B cell (primary cell): ENCODE data around the gene PLA2G2F. TPM values are rescaled to one million over a fixed set of nuclear protein-coding genes. Genes with fewer than 3 reads are reported as not detected.

Experiments
- ATAC-seq: fragments of 200-7000 bp; cut with Tn5 transposase; one replicate; pipeline ENCODE4 v1.10.0; 2021; ENCODE audit warnings: low read depth, mild to moderate bottlenecking, moderate number of reproducible peaks, moderate library complexity
- CTCF ChIA-PET: fragments of 350-600 bp; sonication (Branson Sonifier 250); formaldehyde crosslinking; loops from one replicate; lab custom pipeline; 2021; ENCODE audit warnings: antibody characterized with exemption, inconsistent platforms; lab: Charles Lee
- POLR2A ChIA-PET: fragments of 350-600 bp; sonication (Branson Sonifier 250); formaldehyde crosslinking; loops from one replicate; lab custom pipeline; 2021; ENCODE audit warnings: antibody characterized with exemption; lab: Charles Lee
- DNase-seq: peaks from one replicate; pipeline ENCODE4 v3.0.0; 2013
- H2AFZ ChIP-seq: 2 replicates; pipeline ENCODE4 v1.6.1; 2012; ENCODE audit warnings: mild to moderate bottlenecking, low read depth, low read length; ENCODE audit not compliant: insufficient read depth, poor library complexity, severe bottlenecking
- H3K27ac ChIP-seq, 2 donors: 1 replicate in 1 of 2; 2 replicates in 1 of 2; pipeline ENCODE4 v1.5.1; 2012 to 2013; ENCODE audit warnings: low read length in 2 of 2, mild to moderate bottlenecking in 2 of 2, moderate library complexity in 1 of 2
- H3K27me3 ChIP-seq, 4 experiments: fragments of 200-600 bp in 1 of 4; sonication (generic) in 1 of 4; replicated peaks in 1 of 4; 1 replicate in 2 of 4; 2 replicates in 2 of 4; pipeline versions ENCODE4 v1.6.1 to v1.7.0; 2013 to 2016; ENCODE audit warnings: low read length in 3 of 4, mild to moderate bottlenecking in 2 of 4, mixed read lengths in 1 of 4, moderate library complexity in 1 of 4; ENCODE audit not compliant: insufficient read depth in 4 of 4, control insufficient read depth in 3 of 4; ENCODE audit errors: control extremely low read depth in 1 of 4
- H3K36me3 ChIP-seq, 2 experiments: replicated peaks in 1 of 2; 1 replicate in 1 of 2; 2 replicates in 1 of 2; pipeline versions ENCODE4 v1.6.1 to v1.7.1; 2013; ENCODE audit warnings: low read length in 1 of 2; ENCODE audit not compliant: insufficient read depth in 2 of 2, control insufficient read depth in 1 of 2; ENCODE audit errors: control extremely low read depth in 1 of 2, extremely low read depth in 1 of 2
- H3K4me1 ChIP-seq, 2 donors: fragments of 200-600 bp in 1 of 2; sonication (generic) in 1 of 2; 1 replicate in 1 of 2; 2 replicates in 1 of 2; pipeline versions ENCODE4 v1.5.1 to v1.6.1; 2013 to 2017; ENCODE audit warnings: low read length in 2 of 2; ENCODE audit not compliant: control insufficient read depth in 2 of 2, insufficient read depth in 2 of 2
- H3K4me2 ChIP-seq: replicated peaks from 2 replicates; pipeline ENCODE3; 2012; ENCODE audit warnings: mild to moderate bottlenecking, low read depth, low read length; ENCODE audit not compliant: poor library complexity, severe bottlenecking
- H3K4me3 ChIP-seq, 5 experiments: fragments of 200-600 bp in 1 of 5; sonication (generic) in 1 of 5; 1 replicate in 3 of 5; 2 replicates in 2 of 5; pipeline versions ENCODE4 v1.5.1 to v1.7.0; 2011 to 2016; ENCODE audit warnings: low read length in 4 of 5, mild to moderate bottlenecking in 4 of 5, low read depth in 2 of 5, control low read depth in 1 of 5, moderate library complexity in 1 of 5; ENCODE audit not compliant: insufficient read depth in 1 of 5; ENCODE audit errors: control extremely low read depth in 1 of 5, extremely low read depth in 1 of 5
- H3K79me2 ChIP-seq: fragments of 200-600 bp; sonication (generic); one replicate; pipeline ENCODE4 v1.6.0; 2016; ENCODE audit warnings: low read length; ENCODE audit not compliant: control insufficient read depth, insufficient read depth
- H3K9ac ChIP-seq: fragments of 200-600 bp; sonication (generic); 2 replicates; pipeline ENCODE4 v1.6.1; 2017; ENCODE audit warnings: mild to moderate bottlenecking, low read length, moderate library complexity
- H3K9me3 ChIP-seq, 3 donors: one replicate each; pipeline versions ENCODE4 v1.6.1 to v1.7.1; 2013; ENCODE audit warnings: low read length in 2 of 3; ENCODE audit not compliant: control insufficient read depth in 2 of 3, insufficient read depth in 1 of 3; ENCODE audit errors: control extremely low read depth in 1 of 3
- H4K20me1 ChIP-seq: 2 replicates; pipeline ENCODE4 v1.6.0; 2012; ENCODE audit warnings: mild to moderate bottlenecking, low read length; ENCODE audit not compliant: insufficient read depth, control insufficient read depth, poor library complexity, severe bottlenecking
- H3K27ac Mint-ChIP-seq: one replicate; pipeline ENCODE4 v1.8.0; 2021; ENCODE audit warnings: mixed read lengths
- H3K27me3 Mint-ChIP-seq: one replicate; pipeline ENCODE4 v1.8.0; 2021; ENCODE audit warnings: mixed read lengths
- H3K4me1 Mint-ChIP-seq: one replicate; pipeline ENCODE4 v1.8.0; 2021; ENCODE audit warnings: mixed read lengths
- H3K4me3 Mint-ChIP-seq: one replicate; pipeline ENCODE4 v1.8.0; 2021; ENCODE audit warnings: mixed read lengths
- H3K9me3 Mint-ChIP-seq: one replicate; pipeline ENCODE4 v1.8.0; 2022; ENCODE audit warnings: mixed read lengths; ENCODE audit not compliant: insufficient read depth
- CTCF ChIP-seq: fragments of 200-600 bp; IDR thresholded peaks from one replicate; pipeline ENCODE4 v1.8.0; 2022; ENCODE audit warnings: antibody characterized with exemption, mild to moderate bottlenecking
- EZH2 ChIP-seq: IDR thresholded peaks from 2 replicates; pipeline ENCODE4 v1.6.1; 2012; ENCODE audit warnings: borderline replicate concordance, low read depth, mild to moderate bottlenecking, moderate library complexity, low read length; ENCODE audit not compliant: insufficient read depth, poor library complexity, severe bottlenecking
- WGBS: methylation state at CpG from one replicate; pipeline ENCODE4 v1.1.5; 2013; ENCODE audit warnings: missing lambda C conversion rate; ENCODE audit not compliant: insufficient coverage; 5-methylcytosine and 5-hydroxymethylcytosine counted together
- intact Hi-C: fragments of 100-400 bp; cut with micrococcal nuclease; formaldehyde crosslinking; loops from one replicate; pipeline ENCODE4 v1.10.0; 2022
- polyA plus RNA-seq: library from polyadenylated mRNA; depleted of rRNA; stranded (reverse); fragments of >200 nt; gene quantifications from 2 replicates; pipeline ENCODE4 v1.2.3, GENCODE V29; 2012
- total RNA-seq, 2 donors: library from RNA; stranded (reverse); fragments of 120-200 nt in 1 of 2; gene quantifications; 1 replicate in 1 of 2; 2 replicates in 1 of 2; pipeline versions ENCODE4 v1.2.3 to v1.2.4, GENCODE V29; 2013 to 2022

Gene PLA2G2F
- total and polyA plus RNA-seq, 2 donors (not counting 1 experiment from before 2014, with no cell fraction given) = not detected

GRCh38 chr1:20199840-20200239, 60.7 kb downstream of the PLA2G2F start:
- no peak overlapping the region for H3K27ac Mint-ChIP-seq
- no peaks in the 10 kb centered on the region for H3K79me2 ChIP-seq
- DNase-seq (no peak), ATAC-seq (no peak)
- POLR2A ChIA-PET = no interaction called here
- H3K27me3 ChIP-seq = peaks cover 0 to 27% (median 6%) of the 10 kb centered on the region in 4 experiments
- no peaks in the 10 kb centered on the region for H3K9me3 Mint-ChIP-seq
- no peaks in the 10 kb centered on the region for H3K36me3 ChIP-seq
- intact Hi-C loops = no loop called here
- H3K27ac ChIP-seq = no peak overlapping the region
- CTCF ChIA-PET = interaction anchor here (1.4 to 1.6 kb wide), 3 partner anchors 11 to 284 kb away, joined by 3 to 5 read pairs (median 4); no protein-coding TSS in a partner anchor
- no peak overlapping the region for H3K4me2 ChIP-seq
- H4K20me1 ChIP-seq = no peaks in the 10 kb centered on the region
- no peak overlapping the region for H2AFZ ChIP-seq
- TF ChIP-seq EZH2 (no peak), CTCF (no peak)
- H3K4me1 ChIP-seq = peaks cover 3 to 4% of the 10 kb centered on the region in 2 donors
- H3K9ac ChIP-seq = no peak overlapping the region
- peaks cover 48% of the 10 kb centered on the region for H3K27me3 Mint-ChIP-seq
- WGBS = 48% methylated on average over 2 of the region's 2 CpGs
- peaks cover 4% of the 10 kb centered on the region for H3K4me1 Mint-ChIP-seq
- H3K9me3 ChIP-seq = no peaks in the 10 kb centered on the region
- H3K4me3 Mint-ChIP-seq = no peak overlapping the region
- no peak overlapping the region for H3K4me3 ChIP-seq

Other genes starting within 250 kb of the PLA2G2F start
- gene PLA2G2E, start 215.7 kb upstream of the PLA2G2F start, total RNA-seq = not detected in 2 replicates
- gene PLA2G2E, start 215.7 kb upstream of the PLA2G2F start, polyA plus RNA-seq = not detected in 2 replicates
- not detected in 2 replicates for gene PLA2G2A, start 159.7 kb upstream of the PLA2G2F start, total RNA-seq
- gene PLA2G2A, start 159.7 kb upstream of the PLA2G2F start, polyA plus RNA-seq = not detected in 2 replicates
- not detected in 2 replicates for gene PLA2G5, start 69.1 kb upstream of the PLA2G2F start, total RNA-seq
- gene PLA2G5, start 69.1 kb upstream of the PLA2G2F start, polyA plus RNA-seq = not detected in 2 replicates
- 1.7 and 2.3 TPM in 2 replicates for gene PLA2G2D, start 19.8 kb upstream of the PLA2G2F start, total RNA-seq
- 2.2 and 2.8 TPM in 2 replicates for gene PLA2G2D, start 19.8 kb upstream of the PLA2G2F start, polyA plus RNA-seq
- gene UBXN10, start 46.8 kb downstream of the PLA2G2F start, total RNA-seq = 0.25 and 0.53 TPM in 2 replicates
- gene UBXN10, start 46.8 kb downstream of the PLA2G2F start, polyA plus RNA-seq = 0.07 and 0.10 TPM in 2 replicates
- gene PLA2G2C, start 47.2 kb downstream of the PLA2G2F start, total RNA-seq = 0.10 TPM in 1 of 2 replicates, not detected in the other
- gene PLA2G2C, start 47.2 kb downstream of the PLA2G2F start, polyA plus RNA-seq = 0.03 TPM in 1 of 2 replicates, not detected in the other
- not detected in 2 replicates for gene VWA5B1, start 151.6 kb downstream of the PLA2G2F start, total RNA-seq
- gene VWA5B1, start 151.6 kb downstream of the PLA2G2F start, polyA plus RNA-seq = not detected in 2 replicates